SU-DHL-6 (cell line): Measurements from ENCODE around the gene BSCL2.

Experiments
- EZH2phosphoT487 ChIP-seq: fragments of 200-600 bp; sonication (generic), shearing (Covaris generic); conservative IDR thresholded peaks from 2 replicates; pipeline ENCODE4 v1.6.1; 2018; ENCODE audit warnings: mild to moderate bottlenecking, antibody characterized with exemption, low read length, moderate library complexity, mixed read lengths
- TF ChIP-seq, protein P1 (sequence below): fragments of 200-600 bp; sonication (generic); IDR thresholded peaks from one replicate; pipeline ENCODE4 v1.5.1; 2017; ENCODE audit warnings: antibody characterized with exemption, mild to moderate bottlenecking, low read length, moderate library complexity; ENCODE audit not compliant: insufficient read depth, poor library complexity, severe bottlenecking

DNA sequence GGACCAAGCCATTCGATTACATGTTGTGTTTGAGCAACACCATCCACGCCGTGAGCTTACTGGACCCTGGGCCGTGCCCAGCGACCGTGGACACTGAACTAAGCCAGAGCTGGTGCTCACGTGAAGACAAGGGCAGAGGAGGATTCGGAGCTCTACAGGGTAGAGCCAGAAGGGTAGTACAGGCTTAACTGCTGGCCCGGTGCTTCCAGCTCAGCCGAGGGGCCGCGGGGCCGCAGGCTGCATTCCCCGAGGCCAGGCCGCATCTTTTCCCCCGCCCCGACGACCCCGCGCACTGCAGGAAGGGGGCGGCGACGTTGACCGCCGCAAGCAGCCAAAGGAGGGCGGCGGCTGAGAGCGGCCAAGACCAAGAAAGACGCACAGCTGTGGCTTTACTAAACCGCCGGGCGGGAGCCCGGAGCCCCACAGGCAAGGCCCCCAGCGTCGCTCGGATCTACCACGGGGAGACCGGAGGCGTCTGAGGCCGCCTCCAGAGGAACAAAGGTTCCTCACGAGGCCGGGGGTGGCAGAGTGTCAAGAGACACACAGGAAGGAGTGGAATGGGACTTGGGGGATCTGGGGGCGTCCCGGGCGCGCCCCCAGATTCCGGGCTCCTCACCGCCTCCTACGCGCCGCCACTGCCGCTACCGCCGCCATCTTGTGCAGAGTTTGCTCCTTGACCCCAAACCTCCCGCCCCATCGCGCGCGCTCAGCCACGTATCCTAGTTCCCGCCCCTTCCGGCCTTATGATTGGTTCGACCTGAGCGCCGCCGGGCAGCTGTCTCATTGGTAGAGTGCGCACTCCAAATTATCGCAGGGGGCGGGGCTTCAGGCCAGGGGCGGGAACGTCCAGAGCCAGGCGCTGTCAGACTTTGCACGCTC lies 61.0 kb downstream of the BSCL2 start, which contains the start of gene GANAB:
- TF ChIP-seq, protein P1, sequence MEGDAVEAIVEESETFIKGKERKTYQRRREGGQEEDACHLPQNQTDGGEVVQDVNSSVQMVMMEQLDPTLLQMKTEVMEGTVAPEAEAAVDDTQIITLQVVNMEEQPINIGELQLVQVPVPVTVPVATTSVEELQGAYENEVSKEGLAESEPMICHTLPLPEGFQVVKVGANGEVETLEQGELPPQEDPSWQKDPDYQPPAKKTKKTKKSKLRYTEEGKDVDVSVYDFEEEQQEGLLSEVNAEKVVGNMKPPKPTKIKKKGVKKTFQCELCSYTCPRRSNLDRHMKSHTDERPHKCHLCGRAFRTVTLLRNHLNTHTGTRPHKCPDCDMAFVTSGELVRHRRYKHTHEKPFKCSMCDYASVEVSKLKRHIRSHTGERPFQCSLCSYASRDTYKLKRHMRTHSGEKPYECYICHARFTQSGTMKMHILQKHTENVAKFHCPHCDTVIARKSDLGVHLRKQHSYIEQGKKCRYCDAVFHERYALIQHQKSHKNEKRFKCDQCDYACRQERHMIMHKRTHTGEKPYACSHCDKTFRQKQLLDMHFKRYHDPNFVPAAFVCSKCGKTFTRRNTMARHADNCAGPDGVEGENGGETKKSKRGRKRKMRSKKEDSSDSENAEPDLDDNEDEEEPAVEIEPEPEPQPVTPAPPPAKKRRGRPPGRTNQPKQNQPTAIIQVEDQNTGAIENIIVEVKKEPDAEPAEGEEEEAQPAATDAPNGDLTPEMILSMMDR: no peak
- no peak for TF ChIP-seq EZH2phosphoT487
